Activated T-cell treated with anti-CD3 and anti-CD28 coated beads, Interleukin-2, amount 50 U/mL, for 72 hours (primary cell): ENCODE data around the gene LENG9. TPM values are rescaled to one million over a fixed set of nuclear protein-coding genes. Genes with fewer than 3 reads are reported as not detected.

Experiments used
- ATAC-seq, 2 donors: fragments of 150-1000 bp; cut with Tn5 transposase; replicated peaks in 1 of 2; 2 replicates each; pipeline ENCODE4 v1.10.0; 2021; ENCODE audit warnings: moderate library complexity in 2 of 2, mild to moderate bottlenecking in 1 of 2
- DNase-seq, 2 donors: peaks; one replicate each; pipeline ENCODE4 v3.0.0; 2021 to 2022; ENCODE audit warnings: mixed read lengths in 1 of 2
- H3K27ac Mint-ChIP-seq: one replicate; pipeline ENCODE4 v1.8.0; 2022; ENCODE audit warnings: mild to moderate bottlenecking, moderate library complexity, mixed read lengths
- H3K27me3 Mint-ChIP-seq: one replicate; pipeline ENCODE4 v1.8.0; 2022; ENCODE audit warnings: low read depth, mixed read lengths
- H3K36me3 Mint-ChIP-seq, 2 donors: one replicate each; pipeline ENCODE4 v1.8.0; 2022; ENCODE audit warnings: mixed read lengths in 2 of 2, mild to moderate bottlenecking in 1 of 2; ENCODE audit not compliant: insufficient read depth in 2 of 2
- H3K4me1 Mint-ChIP-seq: one replicate; pipeline ENCODE4 v1.8.0; 2022; ENCODE audit warnings: low read depth, mixed read lengths
- H3K4me3 Mint-ChIP-seq, 2 donors: one replicate each; pipeline ENCODE4 v1.8.0; 2022; ENCODE audit warnings: mild to moderate bottlenecking in 2 of 2, mixed read lengths in 2 of 2, moderate library complexity in 2 of 2
- H3K9me3 Mint-ChIP-seq, 2 donors: one replicate each; pipeline ENCODE4 v1.8.0; 2022; ENCODE audit warnings: mixed read lengths in 2 of 2
- total RNA-seq, 2 donors: library from RNA; stranded (reverse); gene quantifications; one replicate each; pipeline ENCODE4 v1.2.3, GENCODE V29; 2022

The LENG9 gene
- total RNA-seq, 2 donors from 2014 or later, result 3.1 to 5.8 TPM

- no peaks in the 10 kb centered on the region for H3K27me3 Mint-ChIP-seq
- peak overlapping the region; percentile 79 for H3K27ac Mint-ChIP-seq
- ATAC-seq (no peak), DNase-seq (no peak)
- peaks cover 9 to 20% of the 10 kb centered on the region in 2 donors for H3K36me3 Mint-ChIP-seq
- no peaks in the 10 kb centered on the region for H3K9me3 Mint-ChIP-seq
- H3K4me1 Mint-ChIP-seq, result peaks cover 36% of the 10 kb centered on the region
- peak overlapping the region; percentile 79 to 85 for H3K4me3 Mint-ChIP-seq
Measured at GRCh38 chr19:54461613-54462012, 2.0 kb downstream of the LENG9 start.

DNA sequence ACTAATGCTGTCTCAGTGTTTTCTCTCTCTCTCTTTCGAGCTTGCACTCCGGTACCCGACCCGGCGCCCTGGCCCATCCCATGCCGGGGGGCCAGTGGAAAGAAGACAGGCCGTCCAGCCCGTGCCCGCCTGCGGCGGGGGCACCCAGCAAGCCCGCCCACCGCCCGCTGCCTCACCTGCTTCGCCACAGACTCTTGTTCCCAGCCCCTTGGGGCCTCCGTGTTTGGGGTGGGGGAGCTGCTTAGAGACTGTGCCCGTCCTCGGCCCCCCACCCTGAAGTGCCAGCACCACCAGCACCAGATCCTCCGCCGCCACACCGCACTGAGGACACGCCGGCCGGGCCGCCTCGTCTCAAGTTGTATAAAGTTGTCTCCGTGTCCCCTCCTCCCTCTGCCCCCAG lies 2.4 kb downstream of the LENG9 start:
- H3K4me3 Mint-ChIP-seq, result peak overlapping the region; percentile 79 to 85
- H3K27me3 Mint-ChIP-seq, result no peaks in the 10 kb centered on the region
- H3K27ac Mint-ChIP-seq, result peak overlapping the region; percentile 79

DNA sequence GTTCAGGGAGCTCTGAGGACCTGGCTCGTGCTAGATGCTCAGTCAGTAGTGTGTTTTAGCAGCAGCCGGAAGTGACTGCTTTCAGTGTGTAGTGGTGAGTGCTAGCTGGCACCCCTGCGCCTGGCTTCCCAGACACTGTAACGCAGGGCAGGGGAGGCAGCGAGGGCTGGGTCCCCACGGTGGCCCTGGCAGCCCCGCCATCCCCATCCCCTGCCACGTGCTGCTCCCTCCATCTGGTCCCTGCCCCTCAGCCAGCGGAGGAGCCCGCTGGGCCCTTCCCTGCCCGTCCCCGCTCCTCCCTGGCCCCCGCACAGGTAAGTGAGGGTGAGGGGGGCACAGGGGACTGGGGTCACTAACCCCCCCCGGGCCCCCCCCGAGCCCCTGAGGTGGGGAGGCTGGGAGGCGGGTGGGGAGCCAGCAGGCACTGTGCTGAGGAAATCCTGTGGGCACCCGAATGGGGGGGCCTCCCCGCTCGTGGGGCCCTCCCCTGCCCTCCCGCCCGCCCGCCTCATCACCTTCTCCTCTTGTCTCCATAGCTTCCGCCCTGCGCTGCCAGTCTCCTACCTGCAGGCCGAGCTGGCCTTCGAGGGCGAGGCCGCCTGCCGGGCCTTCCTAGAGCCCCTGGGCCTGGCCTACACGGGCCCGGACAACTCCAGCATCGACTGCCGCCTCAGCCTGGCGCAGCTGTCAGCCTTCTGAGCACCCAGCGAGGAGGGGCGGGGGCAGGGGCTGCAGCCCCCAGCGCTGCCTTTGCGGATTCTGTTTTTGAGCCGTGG lies 3.2 kb downstream of the LENG9 start:
- ATAC-seq (no peak), DNase-seq (no peak)
- H3K27ac Mint-ChIP-seq, result peak overlapping the region; percentile 48
- no peak overlapping the region for H3K4me3 Mint-ChIP-seq
- H3K4me1 Mint-ChIP-seq, result peaks cover 32% of the 10 kb centered on the region
- H3K9me3 Mint-ChIP-seq, result no peaks in the 10 kb centered on the region
- H3K36me3 Mint-ChIP-seq, result peaks cover 9 to 19% of the 10 kb centered on the region in 2 donors
- H3K27me3 Mint-ChIP-seq, result no peaks in the 10 kb centered on the region

More for the DNA sequence above, 2.4 kb downstream of the LENG9 start:
- Mint-ChIP-seq H3K36me3 (peaks cover 9 to 21% of the 10 kb centered on the region in 2 donors), H3K4me1 (peaks cover 36% of the 10 kb centered on the region), H3K9me3 (no peaks in the 10 kb centered on the region)
- DNase-seq, result no peak
- ATAC-seq, result no peak

- DNase-seq (no peak), ATAC-seq (no peak)
- no peaks in the 10 kb centered on the region for H3K9me3 Mint-ChIP-seq
- H3K27me3 Mint-ChIP-seq, result no peaks in the 10 kb centered on the region
- H3K36me3 Mint-ChIP-seq, result peaks cover 9 to 20% of the 10 kb centered on the region in 2 donors
- peaks cover 28% of the 10 kb centered on the region for H3K4me1 Mint-ChIP-seq
- H3K27ac Mint-ChIP-seq, result no peak overlapping the region
- H3K4me3 Mint-ChIP-seq, result no peak overlapping the region
Measured at GRCh38 chr19:54459282-54460229, 4.0 kb downstream of the LENG9 start.

- H3K27ac Mint-ChIP-seq, result no peak overlapping the region
- ATAC-seq, result no peak
- H3K36me3 Mint-ChIP-seq, result peaks cover 9 to 20% of the 10 kb centered on the region in 2 donors
- peaks cover 27% of the 10 kb centered on the region for H3K4me1 Mint-ChIP-seq
- no peaks in the 10 kb centered on the region for H3K27me3 Mint-ChIP-seq
- no peaks in the 10 kb centered on the region for H3K9me3 Mint-ChIP-seq
- no peak for DNase-seq
- no peak overlapping the region for H3K4me3 Mint-ChIP-seq
Measured at GRCh38 chr19:54458648-54459281, 4.8 kb downstream of the LENG9 start.

- H3K36me3 Mint-ChIP-seq, result peaks cover 9 to 23% of the 10 kb centered on the region in 2 donors
- no peak for DNase-seq
- ATAC-seq, result no peak
- H3K4me3 Mint-ChIP-seq, result no peak overlapping the region
- no peak overlapping the region for H3K27ac Mint-ChIP-seq
- no peaks in the 10 kb centered on the region for H3K9me3 Mint-ChIP-seq
- peaks cover 27% of the 10 kb centered on the region for H3K4me1 Mint-ChIP-seq
- no peaks in the 10 kb centered on the region for H3K27me3 Mint-ChIP-seq
Measured at GRCh38 chr19:54457773-54458647, 5.6 kb downstream of the LENG9 start.

DNA sequence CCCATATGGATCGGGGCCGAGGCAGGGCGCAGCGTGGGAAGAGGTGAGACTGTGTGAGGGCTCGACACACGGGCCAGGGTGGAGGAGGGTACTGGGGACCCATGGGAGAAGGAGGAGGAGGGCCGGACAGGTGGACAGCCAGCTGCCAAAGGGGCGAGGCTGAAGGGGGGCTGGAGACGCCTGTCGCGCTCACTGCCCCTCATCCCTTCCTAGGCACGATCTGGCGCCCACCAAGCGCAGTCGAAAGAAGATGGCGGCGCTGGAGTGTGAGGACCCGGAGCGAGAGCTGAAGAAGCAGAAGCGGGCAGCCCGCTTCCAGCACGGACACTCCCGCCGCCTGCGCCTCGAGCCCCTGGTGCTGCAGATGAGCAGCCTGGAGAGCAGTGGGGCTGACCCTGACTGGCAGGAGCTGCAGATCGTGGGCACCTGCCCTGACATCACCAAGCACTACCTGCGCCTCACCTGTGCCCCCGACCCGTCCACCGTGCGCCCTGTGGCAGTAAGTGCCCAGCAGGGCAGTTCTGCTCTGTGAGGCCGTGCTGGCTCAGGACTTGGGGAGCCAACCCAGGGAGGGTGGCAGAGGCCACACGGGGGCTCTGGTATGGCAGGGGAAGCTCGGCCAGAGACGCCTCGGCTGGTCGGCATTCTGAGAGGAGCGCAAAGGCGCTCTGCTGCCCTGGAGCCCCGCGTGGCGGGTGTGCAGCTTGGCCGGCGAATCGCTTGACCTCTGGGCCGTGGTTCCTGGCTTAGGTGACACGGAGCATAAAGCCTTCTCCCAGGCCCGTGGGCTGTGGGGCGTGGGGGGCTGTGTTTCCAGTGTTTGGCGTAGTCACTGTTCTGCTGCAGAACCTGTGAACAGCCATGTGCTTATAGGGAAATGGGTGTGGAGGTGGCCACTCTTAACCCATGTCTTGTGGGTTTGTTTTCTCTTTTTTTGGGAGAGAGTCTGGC lies 6.9 kb downstream of the LENG9 start:
- Mint-ChIP-seq H3K4me1 (peaks cover 19% of the 10 kb centered on the region), H3K4me3 (no peak overlapping the region), H3K9me3 (no peaks in the 10 kb centered on the region), H3K27me3 (no peaks in the 10 kb centered on the region), H3K36me3 (peaks cover 10 to 24% of the 10 kb centered on the region in 2 donors), H3K27ac (no peak overlapping the region)
- ATAC-seq (no peak), DNase-seq (no peak)

- Mint-ChIP-seq H3K4me3 (no peak overlapping the region), H3K9me3 (no peaks in the 10 kb centered on the region), H3K27me3 (no peaks in the 10 kb centered on the region), H3K4me1 (peaks cover 18% of the 10 kb centered on the region), H3K36me3 (peaks cover 13 to 26% of the 10 kb centered on the region in 2 donors), H3K27ac (no peak overlapping the region)
- ATAC-seq, result no peak
- DNase-seq, result no peak
Measured at GRCh38 chr19:54455786-54456422, 7.7 kb downstream of the LENG9 start.

DNA sequence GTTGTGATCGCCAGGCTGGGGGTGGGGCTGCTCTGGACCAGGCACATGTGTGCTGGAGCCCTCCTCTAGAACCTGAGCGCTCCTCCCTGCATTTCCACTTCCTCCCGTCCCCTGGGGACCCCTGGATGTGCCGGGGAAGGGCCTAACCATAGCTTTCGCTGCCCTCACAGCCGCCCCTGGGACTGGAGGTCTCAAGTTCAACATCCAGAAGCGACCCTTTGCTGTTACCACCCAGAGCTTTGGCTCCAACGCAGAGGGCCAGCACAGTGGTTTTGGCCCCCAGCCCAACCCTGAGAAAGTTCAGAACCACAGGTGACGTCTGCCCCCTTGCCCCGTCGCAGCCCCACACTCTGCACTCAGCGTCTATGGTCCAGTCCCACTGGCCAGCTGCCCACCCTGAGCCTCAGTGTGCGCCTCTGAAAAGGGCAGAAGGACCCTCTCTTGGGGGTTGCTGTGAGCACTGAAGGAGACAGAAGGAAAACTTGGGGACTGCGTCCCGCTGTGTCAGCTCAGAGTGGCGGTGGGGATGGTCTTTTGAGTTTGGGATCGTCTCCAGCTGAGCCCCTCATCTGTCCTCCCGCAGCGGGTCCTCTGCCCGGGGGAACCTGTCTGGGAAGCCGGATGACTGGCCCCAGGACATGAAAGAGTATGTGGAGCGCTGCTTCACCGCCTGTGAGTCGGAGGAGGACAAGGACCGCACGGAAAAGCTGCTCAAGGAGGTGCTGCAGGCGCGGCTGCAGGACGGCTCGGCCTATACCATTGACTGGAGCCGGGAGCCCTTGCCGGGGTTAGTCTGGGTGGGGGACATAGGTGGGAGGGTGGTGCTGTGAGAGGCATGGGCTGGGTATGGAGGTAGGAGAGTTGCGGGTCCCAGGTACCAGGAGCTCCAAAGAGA lies 8.6 kb downstream of the LENG9 start:
- Mint-ChIP-seq H3K27ac (no peak overlapping the region), H3K4me1 (peaks cover 26% of the 10 kb centered on the region), H3K36me3 (peaks cover 15 to 32% of the 10 kb centered on the region in 2 donors), H3K4me3 (no peak overlapping the region), H3K27me3 (no peaks in the 10 kb centered on the region), H3K9me3 (no peaks in the 10 kb centered on the region)
- ATAC-seq, result no peak
- no peak for DNase-seq

GRCh38 chr19:54453921-54454780 lies 9.4 kb downstream of the LENG9 start:
- H3K36me3 Mint-ChIP-seq, result peaks cover 19 to 37% of the 10 kb centered on the region in 2 donors
- DNase-seq, result no peak
- H3K4me3 Mint-ChIP-seq, result no peak overlapping the region
- H3K27me3 Mint-ChIP-seq, result no peaks in the 10 kb centered on the region
- no peak for ATAC-seq
- no peak overlapping the region for H3K27ac Mint-ChIP-seq
- no peaks in the 10 kb centered on the region for H3K9me3 Mint-ChIP-seq
- H3K4me1 Mint-ChIP-seq, result peaks cover 20% of the 10 kb centered on the region
